DOHH2 (cell line): ENCODE results near the gene ABR.

ENCODE experiments used
- H3F3A ChIP-seq: fragments of 200-600 bp; sonication (generic), shearing (Covaris generic); 2 replicates; pipeline ENCODE4 v1.6.0; 2016; ENCODE audit warnings: antibody characterized with exemption, mild to moderate bottlenecking; ENCODE audit not compliant: control insufficient read depth, insufficient read depth
- H3K27ac ChIP-seq: fragments of 200-600 bp; sonication (generic); 2 replicates; pipeline ENCODE4 v1.5.1; 2014; ENCODE audit warnings: low read depth, mild to moderate bottlenecking, low read length, moderate library complexity
- H3K27me3 ChIP-seq: fragments of 200-600 bp; sonication (generic); 2 replicates; pipeline ENCODE4 v1.6.1; 2014; ENCODE audit warnings: mild to moderate bottlenecking, low read length, mixed read lengths; ENCODE audit not compliant: control insufficient read depth
- H3K36me3 ChIP-seq: fragments of 200-600 bp; sonication (generic); 2 replicates; pipeline ENCODE4 v1.6.1; 2014; ENCODE audit warnings: mild to moderate bottlenecking, low read length, moderate library complexity, mixed read lengths; ENCODE audit not compliant: control insufficient read depth
- H3K4me1 ChIP-seq: fragments of 200-600 bp; sonication (generic); 2 replicates; pipeline ENCODE4 v1.6.1; 2014; ENCODE audit warnings: mild to moderate bottlenecking, low read length, mixed read lengths; ENCODE audit not compliant: control insufficient read depth
- H3K4me2 ChIP-seq: fragments of 200-600 bp; sonication (generic); 2 replicates; pipeline ENCODE4 v1.6.0; 2014; ENCODE audit warnings: mild to moderate bottlenecking, low read length, moderate library complexity
- H3K4me3 ChIP-seq: fragments of 200-600 bp; sonication (generic); 2 replicates; pipeline ENCODE4 v1.5.1; 2014; ENCODE audit warnings: mild to moderate bottlenecking, low read length, mixed read lengths
- H3K79me2 ChIP-seq: fragments of 200-600 bp; sonication (generic); 2 replicates; pipeline ENCODE4 v1.6.1; 2014; ENCODE audit warnings: mild to moderate bottlenecking, low read length, mixed read lengths; ENCODE audit not compliant: control insufficient read depth
- H3K9me2 ChIP-seq: fragments of 200-600 bp; sonication (generic); replicated peaks from 2 replicates; pipeline ENCODE4 v1.6.1; 2014; ENCODE audit warnings: mild to moderate bottlenecking, low read length, mixed read lengths; ENCODE audit not compliant: control insufficient read depth
- H3K9me3 ChIP-seq: fragments of 200-600 bp; sonication (generic); 2 replicates; pipeline ENCODE4 v1.6.1; 2014; ENCODE audit warnings: antibody characterized with exemption, low read length, mixed read lengths; ENCODE audit not compliant: control insufficient read depth, insufficient read depth
- H4K20me1 ChIP-seq: fragments of 200-600 bp; sonication (generic); 2 replicates; pipeline ENCODE4 v1.6.0; 2014; ENCODE audit warnings: low read depth, mild to moderate bottlenecking, antibody characterized with exemption, low read length, moderate library complexity; ENCODE audit not compliant: control insufficient read depth, insufficient read depth
- EZH2phosphoT487 ChIP-seq: fragments of 200-600 bp; sonication (generic); IDR thresholded peaks from 2 replicates; pipeline ENCODE4 v1.6.1; 2017; ENCODE audit warnings: borderline replicate concordance, mild to moderate bottlenecking, antibody characterized with exemption, low read length, moderate library complexity, mixed read lengths
- TF ChIP-seq, protein P1 (sequence below): fragments of 200-600 bp; sonication (generic); IDR thresholded peaks from one replicate; pipeline ENCODE4 v1.5.1; 2014; ENCODE audit warnings: antibody characterized with exemption, mild to moderate bottlenecking, low read depth, low read length; ENCODE audit not compliant: poor library complexity, severe bottlenecking

ABR gene

DNA sequence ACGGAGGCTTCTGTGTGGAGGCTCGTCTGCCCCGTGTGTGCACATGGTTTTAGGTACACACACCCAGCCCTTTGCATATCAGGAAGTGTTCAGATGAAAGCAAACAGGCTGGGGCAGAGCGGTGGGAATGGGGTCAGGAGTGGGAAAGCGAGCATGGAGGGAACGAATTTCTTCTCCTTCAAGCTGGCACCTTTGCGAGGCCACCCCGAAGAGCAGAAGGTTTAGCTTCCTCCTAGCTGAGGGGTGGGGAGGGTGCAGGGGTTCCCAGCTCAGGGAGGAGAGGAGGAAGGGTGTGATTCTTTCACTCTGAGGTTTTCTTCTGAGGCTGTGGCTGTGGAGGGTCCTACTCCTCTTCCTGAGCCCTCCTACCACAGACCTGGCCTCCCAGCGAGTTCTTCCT lies 83.6 kb downstream of the ABR start:
- Histone ChIP-seq H3K4me3 (no peak overlapping the region), H3K4me1 (no peaks in the 10 kb centered on the region), H3K27me3 (no peaks in the 10 kb centered on the region), H3K36me3 (peaks cover 67% of the 10 kb centered on the region), H3K9me3 (no peaks in the 10 kb centered on the region), H3F3A (no peaks in the 10 kb centered on the region), H4K20me1 (no peaks in the 10 kb centered on the region), H3K9me2 (no peaks in the 10 kb centered on the region), H3K27ac (no peak overlapping the region), H3K4me2 (no peak overlapping the region), H3K79me2 (peaks cover 41% of the 10 kb centered on the region)
- TF ChIP-seq, protein P1, sequence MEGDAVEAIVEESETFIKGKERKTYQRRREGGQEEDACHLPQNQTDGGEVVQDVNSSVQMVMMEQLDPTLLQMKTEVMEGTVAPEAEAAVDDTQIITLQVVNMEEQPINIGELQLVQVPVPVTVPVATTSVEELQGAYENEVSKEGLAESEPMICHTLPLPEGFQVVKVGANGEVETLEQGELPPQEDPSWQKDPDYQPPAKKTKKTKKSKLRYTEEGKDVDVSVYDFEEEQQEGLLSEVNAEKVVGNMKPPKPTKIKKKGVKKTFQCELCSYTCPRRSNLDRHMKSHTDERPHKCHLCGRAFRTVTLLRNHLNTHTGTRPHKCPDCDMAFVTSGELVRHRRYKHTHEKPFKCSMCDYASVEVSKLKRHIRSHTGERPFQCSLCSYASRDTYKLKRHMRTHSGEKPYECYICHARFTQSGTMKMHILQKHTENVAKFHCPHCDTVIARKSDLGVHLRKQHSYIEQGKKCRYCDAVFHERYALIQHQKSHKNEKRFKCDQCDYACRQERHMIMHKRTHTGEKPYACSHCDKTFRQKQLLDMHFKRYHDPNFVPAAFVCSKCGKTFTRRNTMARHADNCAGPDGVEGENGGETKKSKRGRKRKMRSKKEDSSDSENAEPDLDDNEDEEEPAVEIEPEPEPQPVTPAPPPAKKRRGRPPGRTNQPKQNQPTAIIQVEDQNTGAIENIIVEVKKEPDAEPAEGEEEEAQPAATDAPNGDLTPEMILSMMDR = no peak

DNA sequence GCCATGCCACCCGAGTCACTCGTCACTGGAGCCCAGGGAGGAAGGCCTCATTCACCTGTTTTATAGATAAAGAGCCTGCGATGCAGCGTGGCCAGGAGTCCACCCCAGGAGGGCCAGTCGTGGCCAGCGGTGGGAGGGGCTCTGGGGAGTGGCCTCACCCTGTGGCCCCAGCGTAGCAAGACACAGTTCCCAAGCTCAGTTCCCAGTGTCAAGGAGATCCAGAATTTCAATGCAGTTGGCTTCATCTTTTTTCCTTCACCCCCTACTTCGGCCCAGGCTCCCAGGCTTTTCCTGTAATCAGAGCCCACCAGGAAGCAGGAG lies 84.0 kb downstream of the ABR start:
- no peaks in the 10 kb centered on the region for H3F3A ChIP-seq
- no peak overlapping the region for H3K27ac ChIP-seq
- H3K27me3 ChIP-seq = no peaks in the 10 kb centered on the region

DNA sequence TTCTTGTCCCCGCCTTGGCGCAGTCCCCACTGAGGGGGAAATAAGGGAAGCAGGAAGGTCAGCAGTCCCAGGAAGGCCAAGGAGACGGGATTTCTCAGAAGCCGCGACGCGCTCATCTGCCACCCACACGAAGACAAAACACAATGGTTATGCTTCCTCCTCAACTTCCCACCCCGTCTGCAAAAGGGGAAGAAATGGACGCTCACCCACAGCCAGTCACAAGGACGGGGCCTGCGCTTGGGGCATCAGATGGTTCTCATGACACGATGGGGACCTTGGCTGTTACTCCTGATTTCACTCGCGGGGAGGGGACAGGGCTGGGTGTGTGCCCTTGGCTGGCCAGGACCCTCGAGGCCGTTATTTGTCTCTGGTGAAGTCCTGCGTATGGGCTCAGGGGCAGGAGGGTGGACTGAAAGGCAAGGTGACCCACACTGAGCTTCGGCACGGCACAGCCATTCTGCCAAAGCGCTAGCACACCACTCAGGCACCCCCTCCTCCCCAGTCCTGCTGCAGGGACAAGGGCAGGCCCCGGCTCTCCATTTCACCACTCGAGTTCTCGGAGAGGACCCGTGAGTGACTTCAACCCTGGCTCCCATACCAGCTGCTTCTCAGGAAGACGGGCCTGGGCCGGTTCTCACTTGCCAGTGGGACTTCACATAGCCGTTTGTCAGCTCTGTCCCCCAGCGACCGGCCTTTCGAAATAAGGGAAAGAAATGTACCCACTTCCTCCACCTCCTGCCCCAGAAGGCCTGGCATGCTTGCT lies 84.5 kb downstream of the ABR start:
- Histone ChIP-seq H3K4me3 (no peak overlapping the region), H3K36me3 (peaks cover 72% of the 10 kb centered on the region), H3F3A (no peaks in the 10 kb centered on the region), H3K4me1 (no peaks in the 10 kb centered on the region), H3K27ac (no peak overlapping the region), H4K20me1 (no peaks in the 10 kb centered on the region), H3K9me3 (no peaks in the 10 kb centered on the region), H3K9me2 (no peaks in the 10 kb centered on the region), H3K4me2 (no peak overlapping the region), H3K27me3 (no peaks in the 10 kb centered on the region), H3K79me2 (peaks cover 40% of the 10 kb centered on the region)
- no peak for TF ChIP-seq EZH2phosphoT487
- TF ChIP-seq, protein P1 = no peak

More for the DNA sequence above, 84.0 kb downstream of the ABR start:
- Histone ChIP-seq H3K9me3 (no peaks in the 10 kb centered on the region), H3K9me2 (no peaks in the 10 kb centered on the region), H4K20me1 (no peaks in the 10 kb centered on the region), H3K79me2 (peaks cover 41% of the 10 kb centered on the region), H3K4me2 (no peak overlapping the region), H3K4me1 (no peaks in the 10 kb centered on the region), H3K4me3 (no peak overlapping the region), H3K36me3 (peaks cover 71% of the 10 kb centered on the region)
- TF ChIP-seq, protein P1 = no peak
- TF ChIP-seq EZH2phosphoT487 = no peak
